ENCODE measurements around the gene RASGRP4.

DNA sequence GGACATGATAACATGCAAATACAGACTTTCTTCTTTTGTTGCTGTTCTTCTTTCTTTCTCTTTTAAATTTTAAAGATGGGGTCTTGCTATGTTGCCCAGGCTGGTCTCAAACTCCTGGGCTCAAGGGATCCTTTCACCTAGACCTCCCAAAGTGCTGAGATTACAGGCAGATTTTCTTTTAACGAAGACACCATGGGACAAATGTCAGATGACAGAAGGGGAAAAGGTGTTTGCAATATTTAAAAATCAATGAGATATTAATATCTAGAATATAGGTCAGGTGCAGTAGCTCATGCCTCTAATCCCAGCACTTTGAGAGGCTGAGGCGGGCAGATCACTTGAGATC is 3.8 kb upstream of the RASGRP4 start:
- TF ChIP-seq EZH2 (IDR thresholded peaks at IDR 0.05; ENCODE audit: insufficient read depth, poor library complexity, severe bottlenecking) (no peak), EZH2phosphoT487 (IDR thresholded peaks at IDR 0.05; ENCODE audit: insufficient read depth, low read depth) (no peak)

Measured in GM23248 (cell line).